MV-4-11 (cell line): ENCODE data around the gene ATF6.
"Not testable (repeated sequence)": the region's sequence is repeated elsewhere in the genome, so short reads cannot be mapped to it uniquely, and the experiment has no call there.

Experiments
- DNase-seq: peaks from one replicate; lab custom pipeline; 2025; lab: John Stamatoyannopoulos, UW

Gene ATF6

GRCh38 chr1:161766102-161766981, at the start of gene ATF6:
ATF6 (plus strand) TSS chr1:161766320; CDS start chr1:161766361, 41 bp downstream.
- peak; percentile 91 for DNase-seq

- DNase-seq = peak; percentile 78
Measured at GRCh38 chr1:161718559-161719324, 47.4 kb upstream of the ATF6 start.

GRCh38 chr1:161719325-161719611, 46.9 kb upstream of the ATF6 start:
- DNase-seq = no peak

- no peak for DNase-seq
Measured at GRCh38 chr1:161720422-161720821, 45.7 kb upstream of the ATF6 start.

- DNase-seq = peak; percentile 33
Measured at GRCh38 chr1:161720956-161721737, 45.0 kb upstream of the ATF6 start, which contains the start of gene FCRLB. FCRLB (plus strand) TSS chr1:161721544; CDS start chr1:161722673, 1,129 bp downstream.

GRCh38 chr1:161721738-161722343, 44.3 kb upstream of the ATF6 start:
- DNase-seq = peak; percentile 94

GRCh38 chr1:161722406-161722805, 43.7 kb upstream of the ATF6 start:
- peak; percentile 32 for DNase-seq

GRCh38 chr1:161723459-161724141, 42.5 kb upstream of the ATF6 start:
- DNase-seq = no peak

- DNase-seq = not testable (repeated sequence)
Measured at GRCh38 chr1:161725258-161725907, 40.7 kb upstream of the ATF6 start.

- peak; percentile 55 for DNase-seq
Measured at GRCh38 chr1:161725908-161726472, 40.1 kb upstream of the ATF6 start.

- peak; percentile 58 for DNase-seq
Measured at GRCh38 chr1:161726473-161727255, 39.5 kb upstream of the ATF6 start.

- DNase-seq = peak; percentile 84
Measured at GRCh38 chr1:161727256-161727924, 38.7 kb upstream of the ATF6 start.

GRCh38 chr1:161728376-161729226, 37.5 kb upstream of the ATF6 start:
- peak; percentile 41 for DNase-seq

- peak; percentile 44 for DNase-seq
Measured at GRCh38 chr1:161730050-161730564, 36.0 kb upstream of the ATF6 start.

- no peak for DNase-seq
Measured at GRCh38 chr1:161731241-161731640, 34.9 kb upstream of the ATF6 start.

- no peak for DNase-seq
Measured at GRCh38 chr1:161731981-161732718, 34.0 kb upstream of the ATF6 start.

- peak; percentile 82 for DNase-seq
Measured at GRCh38 chr1:161733526-161733925, 32.6 kb upstream of the ATF6 start.
